Large intestine (tissue), 3 donors: ENCODE measurements around the gene PLAC9. TPM values are rescaled to one million over a fixed set of nuclear protein-coding genes. Genes with fewer than 3 reads are reported as not detected.

Source experiments
- DNase-seq, 2 donors: peaks; one replicate each; pipeline versions ENCODE4 v3.0.0 to v3.0.0-alpha.2; 2013
- H3K27ac ChIP-seq: one replicate; pipeline ENCODE4 v1.5.1; 2013; ENCODE audit warnings: low read length
- H3K27me3 ChIP-seq: 2 replicates; pipeline ENCODE4 v1.6.1; 2013; ENCODE audit warnings: low read length; ENCODE audit not compliant: control insufficient read depth, insufficient read depth
- H3K36me3 ChIP-seq: 2 replicates; pipeline ENCODE4 v1.6.1; 2013; ENCODE audit warnings: low read length; ENCODE audit not compliant: control insufficient read depth, insufficient read depth
- H3K4me1 ChIP-seq: one replicate; pipeline ENCODE4 v1.6.1; 2013; ENCODE audit warnings: low read length; ENCODE audit not compliant: control insufficient read depth, insufficient read depth
- H3K4me3 ChIP-seq: one replicate; pipeline ENCODE4 v1.5.1; 2013; ENCODE audit warnings: low read length
- H3K9me3 ChIP-seq: one replicate; pipeline ENCODE4 v1.6.1; 2013; ENCODE audit warnings: mild to moderate bottlenecking, low read depth, low read length, moderate library complexity; ENCODE audit not compliant: control insufficient read depth
- WGBS: methylation state at CpG from one replicate; pipeline ENCODE4 v1.1.5; 2013; ENCODE audit warnings: low lambda C conversion rate; ENCODE audit not compliant: insufficient coverage; 5-methylcytosine and 5-hydroxymethylcytosine counted together
- polyA plus RNA-seq: library from polyadenylated mRNA; unstranded; fragments of 120-200 nt; gene quantifications from one replicate; pipeline ENCODE4 v1.2.1, GENCODE V29; 2013

The PLAC9 gene
- polyA plus RNA-seq, 1 donor = 17.8 TPM

DNA sequence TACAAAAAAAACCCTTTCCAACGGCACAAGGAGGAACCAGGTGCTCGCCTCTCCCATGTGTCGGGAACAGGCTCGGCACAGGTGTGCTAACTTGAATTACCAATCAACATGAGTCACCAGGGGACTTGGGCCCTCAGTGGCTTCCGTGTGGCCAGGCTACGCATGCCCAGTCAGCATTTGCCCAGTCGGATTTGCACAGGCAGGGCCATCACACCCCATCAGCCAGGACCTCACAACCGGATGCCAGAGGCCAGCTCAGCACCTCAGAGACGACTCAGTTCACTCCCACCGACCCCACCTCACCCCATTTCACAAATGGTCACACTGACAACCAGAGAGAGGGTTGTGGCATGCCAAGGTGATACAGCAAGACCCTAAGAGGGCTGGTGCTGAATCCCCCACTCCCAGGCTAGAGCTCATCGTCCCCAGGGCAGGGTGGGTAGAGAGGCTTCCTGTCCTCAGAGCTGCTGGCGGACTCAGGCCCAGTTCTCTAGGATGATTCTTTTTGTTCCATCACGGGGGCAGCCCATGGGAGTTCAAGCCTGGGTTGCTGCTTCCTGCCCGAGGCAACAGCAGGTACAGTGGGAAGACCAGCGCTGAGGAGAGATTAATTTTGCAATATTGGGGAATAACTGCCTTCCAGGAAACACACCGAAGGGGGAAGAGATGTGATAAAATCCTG lies 59.2 kb downstream of the PLAC9 start:
- no peak overlapping the region for H3K4me3 ChIP-seq

DNA sequence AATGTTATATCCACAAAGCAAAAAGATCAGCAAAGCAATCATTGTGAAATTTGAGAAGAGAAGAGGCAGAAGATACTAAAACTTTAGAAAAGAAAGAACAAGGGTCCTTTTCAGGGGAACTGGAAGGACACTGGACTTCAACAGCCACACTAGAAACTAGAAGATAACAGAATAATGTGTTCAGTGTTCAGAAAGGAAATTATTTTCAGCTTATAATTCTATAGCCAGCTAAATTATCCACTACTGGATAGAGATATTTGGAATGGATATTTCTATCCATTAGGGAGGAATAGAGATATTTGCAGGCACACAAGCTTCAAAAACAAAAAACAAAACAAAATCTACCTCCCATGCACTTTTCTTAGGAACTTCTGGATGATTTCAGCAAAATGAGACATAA lies 60.0 kb downstream of the PLAC9 start:
- Histone ChIP-seq H3K36me3 (peaks cover 4% of the 10 kb centered on the region), H3K27me3 (no peaks in the 10 kb centered on the region), H3K4me1 (peaks cover 43% of the 10 kb centered on the region), H3K9me3 (no peaks in the 10 kb centered on the region), H3K27ac (no peak overlapping the region), H3K4me3 (no peak overlapping the region)
- no peak for DNase-seq

More for the DNA sequence above, 59.2 kb downstream of the PLAC9 start:
- DNase-seq = peak in 1 of 2 donors; percentile 70
- peaks cover 37% of the 10 kb centered on the region for H3K4me1 ChIP-seq
- no peak overlapping the region for H3K27ac ChIP-seq
- WGBS = 83% methylated on average over 1 of the region's 16 CpGs
- no peaks in the 10 kb centered on the region for H3K27me3 ChIP-seq
- no peaks in the 10 kb centered on the region for H3K9me3 ChIP-seq
- peaks cover 4% of the 10 kb centered on the region for H3K36me3 ChIP-seq

DNA sequence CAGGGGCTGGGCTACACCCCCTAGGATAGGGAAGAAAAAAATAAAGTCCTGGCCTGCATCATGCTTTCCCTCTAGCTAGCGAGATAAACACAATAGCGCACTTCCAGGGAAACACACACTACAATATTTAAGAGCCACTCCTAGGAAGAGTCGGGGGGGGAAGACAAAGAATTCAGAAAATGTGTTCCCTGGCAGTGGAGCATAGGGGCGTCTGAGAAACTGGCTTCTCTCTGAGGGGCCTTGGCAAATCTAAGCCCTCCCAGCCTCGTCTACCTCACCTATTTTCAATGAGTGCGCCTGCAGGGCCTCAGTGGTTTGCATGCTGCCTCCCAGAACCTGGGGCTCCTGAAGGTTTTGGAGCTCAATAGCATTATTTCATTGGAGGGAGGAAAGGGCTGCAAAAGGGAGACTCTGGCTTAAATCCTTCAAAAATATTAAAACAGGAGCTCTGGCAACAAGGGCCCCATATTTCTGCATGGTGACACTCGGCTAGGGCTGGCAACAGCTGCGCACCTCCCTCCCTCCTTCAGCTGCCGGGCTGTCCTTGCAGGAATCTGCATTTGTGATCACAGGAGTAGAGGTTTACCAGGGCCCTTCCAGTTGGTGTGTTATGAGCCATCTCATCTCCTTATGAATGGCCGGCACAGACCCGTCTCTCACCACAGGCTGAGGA lies 62.0 kb downstream of the PLAC9 start:
- Histone ChIP-seq H3K27me3 (no peaks in the 10 kb centered on the region), H3K9me3 (no peaks in the 10 kb centered on the region), H3K4me1 (peaks cover 50% of the 10 kb centered on the region), H3K27ac (peak overlapping the region; percentile 95), H3K36me3 (peaks cover 4% of the 10 kb centered on the region), H3K4me3 (no peak overlapping the region)
- DNase-seq = no peak
- no CpG with 5 or more reads among the region's 11 CpGs for WGBS

Other genes with a start within 250 kb of the PLAC9 start
- 0.42 TPM for gene SFTPD, start 183.6 kb upstream of the PLAC9 start, polyA plus RNA-seq
- gene TMEM254, start 54.1 kb upstream of the PLAC9 start, polyA plus RNA-seq = 49.6 TPM
- gene ANXA11, start 72.8 kb downstream of the PLAC9 start, polyA plus RNA-seq = 101 TPM
- gene MAT1A, start 156.9 kb downstream of the PLAC9 start, polyA plus RNA-seq = 0.10 TPM
- not detected for gene DYDC1, start 224.0 kb downstream of the PLAC9 start, polyA plus RNA-seq
- gene DYDC2, start 224.1 kb downstream of the PLAC9 start, polyA plus RNA-seq = 0.42 TPM